Measurements from ENCODE around the gene COA1.

GRCh38 chr7:43764807-43765491 lies 35.6 kb upstream of the COA1 start:
- no peak for TF ChIP-seq ZNF565 (CRISPR knock-in tag; conservative IDR thresholded peaks at IDR 0.05; ENCODE audit: low read depth)
- TF ChIP-seq OSR1 (CRISPR knock-in tag; IDR thresholded peaks at IDR 0.05): no peak
- TF ChIP-seq ISL1 (CRISPR knock-in tag; IDR thresholded peaks at IDR 0.05): no peak
- no peak for TF ChIP-seq ZC3H10 (CRISPR knock-in tag; IDR thresholded peaks at IDR 0.05)
- TF ChIP-seq TSHZ2 (CRISPR knock-in tag; IDR thresholded peaks at IDR 0.05): no peak
- no peak for TF ChIP-seq RARB (CRISPR knock-in tag; IDR thresholded peaks at IDR 0.05)

All from SK-N-SH treated with all-trans-retinoic acid at 6 μM for 48 hours (cell line).